SK-N-SH treated with all-trans-retinoic acid at 6 μM for 48 hours (cell line): ENCODE data around the gene CACNA1B.

Source experiments
- CSDC2 ChIP-seq: fragments of 250-450 bp; sonication (Bioruptor Pico); IDR thresholded peaks from 2 replicates; pipeline ENCODE4 v1.5.0; 2020; ENCODE audit warnings: mild to moderate bottlenecking, moderate library complexity
- GLIS3 ChIP-seq: fragments of 250-450 bp; sonication (Bioruptor Pico); IDR thresholded peaks from 2 replicates; pipeline ENCODE4 v1.5.0; 2020; ENCODE audit warnings: mild to moderate bottlenecking, moderate library complexity
- SNAI2 ChIP-seq: fragments of 250-450 bp; sonication (Bioruptor Pico); IDR thresholded peaks from 2 replicates; pipeline ENCODE4 v1.5.0; 2020; ENCODE audit warnings: mild to moderate bottlenecking, moderate library complexity
- ZFP30 ChIP-seq: fragments of 450-650 bp; formaldehyde crosslinking; IDR thresholded peaks from 2 replicates; pipeline ENCODE4 v1.5.0; 2022; ENCODE audit warnings: mild to moderate bottlenecking, moderate library complexity
- ZNF565 ChIP-seq: fragments of 450-650 bp; formaldehyde crosslinking; conservative IDR thresholded peaks from 2 replicates; pipeline ENCODE4 v1.5.0; 2020; ENCODE audit warnings: low read depth, mild to moderate bottlenecking, moderate library complexity
- ZNF8 ChIP-seq: fragments of 450-650 bp; formaldehyde crosslinking; IDR thresholded peaks from 2 replicates; pipeline ENCODE4 v1.5.0; 2020; ENCODE audit warnings: mild to moderate bottlenecking, moderate library complexity
- TF ChIP-seq, protein P1 (sequence below): fragments of 250-450 bp; sonication (Bioruptor Pico); IDR thresholded peaks from 2 replicates; pipeline ENCODE4 v1.8.0; 2020; ENCODE audit warnings: mild to moderate bottlenecking, moderate library complexity, borderline replicate concordance

GRCh38 chr9:137851516-137852267 lies 25.9 kb upstream of the CACNA1B start:
- TF ChIP-seq ZNF8 = no peak
- no peak for TF ChIP-seq GLIS3
- TF ChIP-seq CSDC2 = no peak
- no peak for TF ChIP-seq ZNF565 (CRISPR knock-in tag)
- no peak for TF ChIP-seq ZFP30 (CRISPR knock-in tag)
- TF ChIP-seq, protein P1, sequence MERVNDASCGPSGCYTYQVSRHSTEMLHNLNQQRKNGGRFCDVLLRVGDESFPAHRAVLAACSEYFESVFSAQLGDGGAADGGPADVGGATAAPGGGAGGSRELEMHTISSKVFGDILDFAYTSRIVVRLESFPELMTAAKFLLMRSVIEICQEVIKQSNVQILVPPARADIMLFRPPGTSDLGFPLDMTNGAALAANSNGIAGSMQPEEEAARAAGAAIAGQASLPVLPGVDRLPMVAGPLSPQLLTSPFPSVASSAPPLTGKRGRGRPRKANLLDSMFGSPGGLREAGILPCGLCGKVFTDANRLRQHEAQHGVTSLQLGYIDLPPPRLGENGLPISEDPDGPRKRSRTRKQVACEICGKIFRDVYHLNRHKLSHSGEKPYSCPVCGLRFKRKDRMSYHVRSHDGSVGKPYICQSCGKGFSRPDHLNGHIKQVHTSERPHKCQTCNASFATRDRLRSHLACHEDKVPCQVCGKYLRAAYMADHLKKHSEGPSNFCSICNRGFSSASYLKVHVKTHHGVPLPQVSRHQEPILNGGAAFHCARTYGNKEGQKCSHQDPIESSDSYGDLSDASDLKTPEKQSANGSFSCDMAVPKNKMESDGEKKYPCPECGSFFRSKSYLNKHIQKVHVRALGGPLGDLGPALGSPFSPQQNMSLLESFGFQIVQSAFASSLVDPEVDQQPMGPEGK (CRISPR knock-in tag) = no peak
- no peak for TF ChIP-seq SNAI2 (CRISPR knock-in tag)
